Measurements from ENCODE around the gene CAPN10. TPM values are rescaled to one million over a fixed set of nuclear protein-coding genes. Genes with fewer than 3 reads are reported as not detected.

The CAPN10 gene
- total and polyA plus RNA-seq, 2 donors (not counting 3 experiments of a cell fraction or from before 2014, with no cell fraction given) = 25.2 to 39.9 TPM

GRCh38 chr2:240574386-240575100 lies 12.0 kb upstream of the CAPN10 start:
- no TSS peak for BruUV-seq (replicated peaks)
- POLR2A ChIA-PET = no interaction called here
- peaks cover 0 to 30% of the 10 kb centered on the region in 2 experiments for H3K36me3 ChIP-seq (ENCODE audit: control insufficient read depth in 2 of 2, extremely low read depth in 1 of 2, insufficient read depth in 2 of 2, low read length in 2 of 2)

GRCh38 chr2:240575101-240575965 lies 11.2 kb upstream of the CAPN10 start:
- intact Hi-C loops (cut with micrococcal nuclease) (no loop called here), dilution Hi-C loops (cut with MboI; ENCODE audit: extremely low pct_ligation_motif_present, low sequenced_read_pairs) (no loop called here)
- no peak overlapping the region for H3K4me2 ChIP-seq (ENCODE audit: insufficient read depth, low read length)
- DNase-seq (ENCODE audit: low read depth, low spot score) (no peak), FAIRE-seq (no peak)
- no peak overlapping the region for H3K27ac ChIP-seq (ENCODE audit: insufficient read depth, low read depth, low read length)
- H3K4me1 ChIP-seq (ENCODE audit: control insufficient read depth, extremely low read depth, insufficient read depth, low read length) = no peaks in the 10 kb centered on the region
- H2AFZ ChIP-seq (ENCODE audit: low read depth, low read length) = no peak overlapping the region
- TF ChIP-seq CTCF (IDR thresholded peaks at IDR 0.05; ENCODE audit: extremely low read depth in 1 of 2, insufficient read depth in 1 of 2, low read depth in 1 of 2, low read length in 2 of 2) (no peak), MAX (IDR thresholded peaks at IDR 0.05; ENCODE audit: insufficient read depth, insufficient read length) (no peak), EZH2 (IDR thresholded peaks at IDR 0.05; ENCODE audit: borderline replicate concordance, low read depth, low read length, severe bottlenecking) (no peak), POLR2A (IDR thresholded peaks at IDR 0.05; ENCODE audit: low read depth, low read length) (no peak), MYC (IDR thresholded peaks at IDR 0.05; ENCODE audit: low read depth, low read length) (no peak)
- no peaks in the 10 kb centered on the region for H3K27me3 ChIP-seq (ENCODE audit: control insufficient read depth in 2 of 2, insufficient read depth in 2 of 2, low read length in 2 of 2)
- peaks cover 0 to 30% of the 10 kb centered on the region in 2 experiments for H3K36me3 ChIP-seq (ENCODE audit: control insufficient read depth in 2 of 2, extremely low read depth in 1 of 2, insufficient read depth in 2 of 2, low read length in 2 of 2)
- no peaks in the 10 kb centered on the region for H3K9me3 ChIP-seq (replicated peaks; ENCODE audit: control insufficient read depth, insufficient read depth, low read length)
- POLR2A ChIA-PET = no interaction called here
- H3K4me3 ChIP-seq (replicated peaks in 1 of 3; ENCODE audit: insufficient read depth in 1 of 3, low read depth in 1 of 3, low read length in 3 of 3) = no peak overlapping the region
- H3K79me2 ChIP-seq (ENCODE audit: control insufficient read depth, insufficient read depth, low read length) = peaks cover 6% of the 10 kb centered on the region
- no peaks in the 10 kb centered on the region for H3K9me1 ChIP-seq (replicated peaks; ENCODE audit: control insufficient read depth, extremely low read depth, insufficient read depth, low read length)
- H4K20me1 ChIP-seq (replicated peaks; ENCODE audit: control insufficient read depth, extremely low read depth, insufficient read depth, low read length) = no peaks in the 10 kb centered on the region
- CTCF ChIA-PET = no interaction called here
- BruUV-seq (replicated peaks) = no TSS peak
- H3K9ac ChIP-seq (replicated peaks; ENCODE audit: extremely low read depth, insufficient read depth, low read length) = no peak overlapping the region

More at GRCh38 chr2:240574386-240575100, 12.0 kb upstream of the CAPN10 start:
- no peak for DNase-seq (ENCODE audit: low read depth, low spot score)
- no peak overlapping the region for H2AFZ ChIP-seq (ENCODE audit: low read depth, low read length)
- H3K9me3 ChIP-seq (replicated peaks; ENCODE audit: control insufficient read depth, insufficient read depth, low read length) = no peaks in the 10 kb centered on the region
- no peak overlapping the region for H3K4me3 ChIP-seq (replicated peaks in 1 of 3; ENCODE audit: insufficient read depth in 1 of 3, low read depth in 1 of 3, low read length in 3 of 3)
- no peaks in the 10 kb centered on the region for H3K27me3 ChIP-seq (ENCODE audit: control insufficient read depth in 2 of 2, insufficient read depth in 2 of 2, low read length in 2 of 2)
- CTCF ChIA-PET = interaction anchor here (1.1 kb wide), 1 partner anchor 12 kb away, joined by 3 read pairs; the partner anchor contains the start of gene CAPN10
- no peak overlapping the region for H3K27ac ChIP-seq (ENCODE audit: insufficient read depth, low read depth, low read length)
- no peak overlapping the region for H3K4me2 ChIP-seq (ENCODE audit: insufficient read depth, low read length)
- no peaks in the 10 kb centered on the region for H3K9me1 ChIP-seq (replicated peaks; ENCODE audit: control insufficient read depth, extremely low read depth, insufficient read depth, low read length)
- peaks cover 13% of the 10 kb centered on the region for H3K79me2 ChIP-seq (ENCODE audit: control insufficient read depth, insufficient read depth, low read length)
- dilution Hi-C loops (cut with MboI; ENCODE audit: extremely low pct_ligation_motif_present, low sequenced_read_pairs) (no loop called here), intact Hi-C loops (cut with micrococcal nuclease) (no loop called here)
- no peak overlapping the region for H3K9ac ChIP-seq (replicated peaks; ENCODE audit: extremely low read depth, insufficient read depth, low read length)
- no peak for FAIRE-seq
- no peak for TF ChIP-seq JUN (IDR thresholded peaks at IDR 0.05; ENCODE audit: borderline replicate concordance, insufficient read depth, insufficient read length, low read depth)
- no peak for TF ChIP-seq EZH2 (IDR thresholded peaks at IDR 0.05; ENCODE audit: borderline replicate concordance, low read depth, low read length, severe bottlenecking)
- TF ChIP-seq MYC (IDR thresholded peaks at IDR 0.05; ENCODE audit: low read depth, low read length) = no peak
- TF ChIP-seq POLR2A (IDR thresholded peaks at IDR 0.05; ENCODE audit: low read depth, low read length) = no peak
- no peak for TF ChIP-seq FOS (IDR thresholded peaks at IDR 0.05; ENCODE audit: borderline replicate concordance, insufficient read depth, low read length)
- TF ChIP-seq POLR2AphosphoS5 (IDR thresholded peaks at IDR 0.05; ENCODE audit: insufficient read depth, low read depth, low read length) = no peak
- TF ChIP-seq MAX (IDR thresholded peaks at IDR 0.05; ENCODE audit: insufficient read depth, insufficient read length) = no peak
- no peaks in the 10 kb centered on the region for H4K20me1 ChIP-seq (replicated peaks; ENCODE audit: control insufficient read depth, extremely low read depth, insufficient read depth, low read length)
- H3K4me1 ChIP-seq (ENCODE audit: control insufficient read depth, extremely low read depth, insufficient read depth, low read length) = peaks cover 3% of the 10 kb centered on the region

Data from endothelial cell of umbilical vein (primary cell).